B cell (primary cell): Measurements from ENCODE around the gene UTRN. TPM values are rescaled to one million over a fixed set of nuclear protein-coding genes. Genes with fewer than 3 reads are reported as not detected.

ENCODE experiments used
- ATAC-seq: fragments of 200-7000 bp; cut with Tn5 transposase; one replicate; pipeline ENCODE4 v1.10.0; 2021; ENCODE audit warnings: low read depth, mild to moderate bottlenecking, moderate number of reproducible peaks, moderate library complexity
- CTCF ChIA-PET: fragments of 350-600 bp; sonication (Branson Sonifier 250); formaldehyde crosslinking; loops from one replicate; lab custom pipeline; 2021; ENCODE audit warnings: antibody characterized with exemption, inconsistent platforms; lab: Charles Lee
- POLR2A ChIA-PET: fragments of 350-600 bp; sonication (Branson Sonifier 250); formaldehyde crosslinking; loops from one replicate; lab custom pipeline; 2021; ENCODE audit warnings: antibody characterized with exemption; lab: Charles Lee
- DNase-seq: peaks from one replicate; pipeline ENCODE4 v3.0.0; 2013
- H2AFZ ChIP-seq: 2 replicates; pipeline ENCODE4 v1.6.1; 2012; ENCODE audit warnings: mild to moderate bottlenecking, low read depth, low read length; ENCODE audit not compliant: insufficient read depth, poor library complexity, severe bottlenecking
- H3K27ac ChIP-seq, 2 donors: 1 replicate in 1 of 2; 2 replicates in 1 of 2; pipeline ENCODE4 v1.5.1; 2012 to 2013; ENCODE audit warnings: low read length in 2 of 2, mild to moderate bottlenecking in 2 of 2, moderate library complexity in 1 of 2
- H3K27me3 ChIP-seq, 4 experiments: fragments of 200-600 bp in 1 of 4; sonication (generic) in 1 of 4; replicated peaks in 1 of 4; 1 replicate in 2 of 4; 2 replicates in 2 of 4; pipeline versions ENCODE4 v1.6.1 to v1.7.0; 2013 to 2016; ENCODE audit warnings: low read length in 3 of 4, mild to moderate bottlenecking in 2 of 4, mixed read lengths in 1 of 4, moderate library complexity in 1 of 4; ENCODE audit not compliant: insufficient read depth in 4 of 4, control insufficient read depth in 3 of 4; ENCODE audit errors: control extremely low read depth in 1 of 4
- H3K36me3 ChIP-seq, 2 experiments: replicated peaks in 1 of 2; 1 replicate in 1 of 2; 2 replicates in 1 of 2; pipeline versions ENCODE4 v1.6.1 to v1.7.1; 2013; ENCODE audit warnings: low read length in 1 of 2; ENCODE audit not compliant: insufficient read depth in 2 of 2, control insufficient read depth in 1 of 2; ENCODE audit errors: control extremely low read depth in 1 of 2, extremely low read depth in 1 of 2
- H3K4me1 ChIP-seq, 2 donors: fragments of 200-600 bp in 1 of 2; sonication (generic) in 1 of 2; 1 replicate in 1 of 2; 2 replicates in 1 of 2; pipeline versions ENCODE4 v1.5.1 to v1.6.1; 2013 to 2017; ENCODE audit warnings: low read length in 2 of 2; ENCODE audit not compliant: control insufficient read depth in 2 of 2, insufficient read depth in 2 of 2
- H3K4me2 ChIP-seq: replicated peaks from 2 replicates; pipeline ENCODE3; 2012; ENCODE audit warnings: mild to moderate bottlenecking, low read depth, low read length; ENCODE audit not compliant: poor library complexity, severe bottlenecking
- H3K4me3 ChIP-seq, 5 experiments: fragments of 200-600 bp in 1 of 5; sonication (generic) in 1 of 5; 1 replicate in 3 of 5; 2 replicates in 2 of 5; pipeline versions ENCODE4 v1.5.1 to v1.7.0; 2011 to 2016; ENCODE audit warnings: low read length in 4 of 5, mild to moderate bottlenecking in 4 of 5, low read depth in 2 of 5, control low read depth in 1 of 5, moderate library complexity in 1 of 5; ENCODE audit not compliant: insufficient read depth in 1 of 5; ENCODE audit errors: control extremely low read depth in 1 of 5, extremely low read depth in 1 of 5
- H3K79me2 ChIP-seq: fragments of 200-600 bp; sonication (generic); one replicate; pipeline ENCODE4 v1.6.0; 2016; ENCODE audit warnings: low read length; ENCODE audit not compliant: control insufficient read depth, insufficient read depth
- H3K9ac ChIP-seq: fragments of 200-600 bp; sonication (generic); 2 replicates; pipeline ENCODE4 v1.6.1; 2017; ENCODE audit warnings: mild to moderate bottlenecking, low read length, moderate library complexity
- H3K9me3 ChIP-seq, 3 donors: one replicate each; pipeline versions ENCODE4 v1.6.1 to v1.7.1; 2013; ENCODE audit warnings: low read length in 2 of 3; ENCODE audit not compliant: control insufficient read depth in 2 of 3, insufficient read depth in 1 of 3; ENCODE audit errors: control extremely low read depth in 1 of 3
- H4K20me1 ChIP-seq: 2 replicates; pipeline ENCODE4 v1.6.0; 2012; ENCODE audit warnings: mild to moderate bottlenecking, low read length; ENCODE audit not compliant: insufficient read depth, control insufficient read depth, poor library complexity, severe bottlenecking
- H3K27ac Mint-ChIP-seq: one replicate; pipeline ENCODE4 v1.8.0; 2021; ENCODE audit warnings: mixed read lengths
- H3K27me3 Mint-ChIP-seq: one replicate; pipeline ENCODE4 v1.8.0; 2021; ENCODE audit warnings: mixed read lengths
- H3K4me1 Mint-ChIP-seq: one replicate; pipeline ENCODE4 v1.8.0; 2021; ENCODE audit warnings: mixed read lengths
- H3K4me3 Mint-ChIP-seq: one replicate; pipeline ENCODE4 v1.8.0; 2021; ENCODE audit warnings: mixed read lengths
- H3K9me3 Mint-ChIP-seq: one replicate; pipeline ENCODE4 v1.8.0; 2022; ENCODE audit warnings: mixed read lengths; ENCODE audit not compliant: insufficient read depth
- EZH2 ChIP-seq: IDR thresholded peaks from 2 replicates; pipeline ENCODE4 v1.6.1; 2012; ENCODE audit warnings: borderline replicate concordance, low read depth, mild to moderate bottlenecking, moderate library complexity, low read length; ENCODE audit not compliant: insufficient read depth, poor library complexity, severe bottlenecking
- WGBS: methylation state at CpG from one replicate; pipeline ENCODE4 v1.1.5; 2013; ENCODE audit warnings: missing lambda C conversion rate; ENCODE audit not compliant: insufficient coverage; 5-methylcytosine and 5-hydroxymethylcytosine counted together
- intact Hi-C: fragments of 100-400 bp; cut with micrococcal nuclease; formaldehyde crosslinking; loops from one replicate; pipeline ENCODE4 v1.10.0; 2022
- polyA plus RNA-seq: library from polyadenylated mRNA; depleted of rRNA; stranded (reverse); fragments of >200 nt; gene quantifications from 2 replicates; pipeline ENCODE4 v1.2.3, GENCODE V29; 2012
- total RNA-seq, 2 donors: library from RNA; stranded (reverse); fragments of 120-200 nt in 1 of 2; gene quantifications; 1 replicate in 1 of 2; 2 replicates in 1 of 2; pipeline versions ENCODE4 v1.2.3 to v1.2.4, GENCODE V29; 2013 to 2022
- TF ChIP-seq, protein P1 (sequence below): fragments of 200-600 bp; IDR thresholded peaks from one replicate; pipeline ENCODE4 v1.8.0; 2022; ENCODE audit warnings: antibody characterized with exemption, mild to moderate bottlenecking

The UTRN gene
- total and polyA plus RNA-seq, 2 donors (not counting 1 experiment from before 2014, with no cell fraction given) = 40.0 to 224 TPM

DNA sequence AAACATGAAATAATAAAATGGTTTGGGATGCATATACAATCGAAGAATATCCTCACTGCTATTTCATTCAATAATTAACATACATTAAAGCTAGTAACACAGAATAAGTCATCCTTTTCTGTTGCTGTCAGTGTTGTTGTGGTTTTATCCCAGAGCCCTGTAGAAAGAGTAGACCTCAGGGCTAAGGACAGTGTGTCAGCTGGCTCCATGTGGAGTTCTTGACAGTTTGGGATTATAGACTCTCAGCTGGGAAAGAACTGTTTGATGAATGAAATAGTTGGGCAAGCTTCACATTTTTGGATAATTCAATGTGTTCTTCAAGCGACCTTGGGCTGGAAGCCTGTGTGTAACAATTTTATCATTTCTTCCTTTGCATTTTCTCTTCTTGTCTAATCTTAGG lies 10.1 kb downstream of the UTRN start:
- Histone ChIP-seq H3K36me3 (no peaks in the 10 kb centered on the region), H4K20me1 (no peaks in the 10 kb centered on the region), H3K27ac (no peak overlapping the region), H3K27me3 (no peaks in the 10 kb centered on the region), H3K4me1 (no peaks in the 10 kb centered on the region), H2AFZ (no peak overlapping the region), H3K4me3 (no peak overlapping the region), H3K4me2 (no peak overlapping the region), H3K9me3 (no peaks in the 10 kb centered on the region), H3K9ac (no peak overlapping the region), H3K79me2 (no peaks in the 10 kb centered on the region)
- no peak overlapping the region for H3K4me3 Mint-ChIP-seq
- H3K4me1 Mint-ChIP-seq = peaks cover 13% of the 10 kb centered on the region
- TF ChIP-seq, protein P1, sequence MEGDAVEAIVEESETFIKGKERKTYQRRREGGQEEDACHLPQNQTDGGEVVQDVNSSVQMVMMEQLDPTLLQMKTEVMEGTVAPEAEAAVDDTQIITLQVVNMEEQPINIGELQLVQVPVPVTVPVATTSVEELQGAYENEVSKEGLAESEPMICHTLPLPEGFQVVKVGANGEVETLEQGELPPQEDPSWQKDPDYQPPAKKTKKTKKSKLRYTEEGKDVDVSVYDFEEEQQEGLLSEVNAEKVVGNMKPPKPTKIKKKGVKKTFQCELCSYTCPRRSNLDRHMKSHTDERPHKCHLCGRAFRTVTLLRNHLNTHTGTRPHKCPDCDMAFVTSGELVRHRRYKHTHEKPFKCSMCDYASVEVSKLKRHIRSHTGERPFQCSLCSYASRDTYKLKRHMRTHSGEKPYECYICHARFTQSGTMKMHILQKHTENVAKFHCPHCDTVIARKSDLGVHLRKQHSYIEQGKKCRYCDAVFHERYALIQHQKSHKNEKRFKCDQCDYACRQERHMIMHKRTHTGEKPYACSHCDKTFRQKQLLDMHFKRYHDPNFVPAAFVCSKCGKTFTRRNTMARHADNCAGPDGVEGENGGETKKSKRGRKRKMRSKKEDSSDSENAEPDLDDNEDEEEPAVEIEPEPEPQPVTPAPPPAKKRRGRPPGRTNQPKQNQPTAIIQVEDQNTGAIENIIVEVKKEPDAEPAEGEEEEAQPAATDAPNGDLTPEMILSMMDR = no peak
- no peak for TF ChIP-seq EZH2
- ATAC-seq (no peak), DNase-seq (no peak)
- ChIA-PET POLR2A (no interaction called here), CTCF (no interaction called here)
- H3K27me3 Mint-ChIP-seq = no peaks in the 10 kb centered on the region
- H3K9me3 Mint-ChIP-seq = no peaks in the 10 kb centered on the region
- H3K27ac Mint-ChIP-seq = no peak overlapping the region
- intact Hi-C loops = no loop called here
- WGBS = no CpG with 5 or more reads among the region's 2 CpGs

DNA sequence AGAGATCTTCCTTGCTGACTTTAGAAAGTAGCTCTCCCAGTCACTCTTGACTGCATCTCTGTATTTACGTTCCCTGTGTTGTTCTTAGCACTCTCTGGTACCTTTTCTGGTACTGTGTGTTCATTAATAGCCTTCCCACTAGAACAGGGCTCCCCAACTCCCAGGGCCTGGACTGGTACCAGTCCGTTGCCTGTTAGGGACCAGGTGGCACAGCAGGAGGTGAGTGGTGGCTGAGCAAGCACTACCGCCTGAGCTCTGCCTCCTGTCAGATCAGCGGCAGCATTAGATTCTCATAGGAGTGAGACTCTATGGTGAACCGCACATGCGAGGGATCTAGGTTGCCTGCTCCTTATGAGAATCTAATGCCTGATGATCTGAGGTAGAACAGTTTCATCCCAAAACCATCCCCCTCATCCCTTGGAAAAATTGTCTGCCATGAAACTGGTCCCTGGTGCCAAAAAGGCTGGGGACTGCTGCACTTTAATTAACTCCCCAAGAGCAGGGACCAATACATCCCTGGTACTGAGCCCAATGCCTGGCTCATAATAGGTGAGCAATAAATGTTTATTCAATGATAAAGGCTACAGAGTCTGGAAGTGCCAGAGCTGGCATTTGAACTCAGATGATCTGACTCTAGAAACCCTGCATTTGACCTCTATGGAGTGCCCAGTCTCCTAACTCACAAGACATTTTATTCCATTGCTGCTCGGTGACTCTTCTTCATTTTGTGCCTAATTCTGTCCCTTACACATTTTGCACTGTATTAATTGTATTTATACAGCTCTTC lies 11.0 kb downstream of the UTRN start:
- ChIA-PET CTCF (no interaction called here), POLR2A (no interaction called here)
- Histone ChIP-seq H3K4me2 (no peak overlapping the region), H3K27ac (no peak overlapping the region), H3K79me2 (no peaks in the 10 kb centered on the region), H3K4me1 (no peaks in the 10 kb centered on the region), H3K4me3 (no peak overlapping the region), H3K9ac (no peak overlapping the region), H3K9me3 (no peaks in the 10 kb centered on the region), H3K36me3 (no peaks in the 10 kb centered on the region), H4K20me1 (no peaks in the 10 kb centered on the region), H2AFZ (no peak overlapping the region), H3K27me3 (no peaks in the 10 kb centered on the region)
- TF ChIP-seq, protein P1 = no peak
- Mint-ChIP-seq H3K4me1 (peaks cover 13% of the 10 kb centered on the region), H3K27me3 (no peaks in the 10 kb centered on the region), H3K9me3 (no peaks in the 10 kb centered on the region), H3K27ac (no peak overlapping the region), H3K4me3 (no peak overlapping the region)
- DNase-seq = no peak
- intact Hi-C loops = no loop called here
- WGBS = 100% methylated on average over 1 of the region's 7 CpGs
- ATAC-seq = no peak
